Smooth muscle cell (in vitro differentiated cells): ENCODE measurements around the gene COMMD3. TPM values are rescaled to one million over a fixed set of nuclear protein-coding genes. Genes with fewer than 3 reads are reported as not detected.

ENCODE experiments used
- DNase-seq: peaks from one replicate; lab custom pipeline; 2025; ENCODE audit not compliant: unreplicated experiment; lab: John Stamatoyannopoulos, UW
- H2AFZ ChIP-seq: fragments of 200-600 bp; sonication (generic); 2 replicates; pipeline ENCODE4 v1.6.0; 2016; ENCODE audit warnings: antibody characterized with exemption, low read depth, mild to moderate bottlenecking
- H3F3A ChIP-seq: fragments of 200-600 bp; sonication (generic); 2 replicates; pipeline ENCODE4 v1.6.0; 2017; ENCODE audit warnings: antibody characterized with exemption, low read depth
- H3K27ac ChIP-seq: fragments of 200-600 bp; sonication (generic); 2 replicates; pipeline ENCODE4 v1.5.1; 2016; ENCODE audit warnings: low read depth, mild to moderate bottlenecking
- H3K27me3 ChIP-seq: fragments of 200-600 bp; sonication (generic); 2 replicates; pipeline ENCODE4 v1.6.1; 2016; ENCODE audit warnings: low read depth, mild to moderate bottlenecking
- H3K36me3 ChIP-seq: fragments of 200-600 bp; sonication (generic); 2 replicates; pipeline ENCODE4 v1.5.1; 2016; ENCODE audit warnings: low read depth
- H3K4me1 ChIP-seq: fragments of 200-600 bp; sonication (generic); 2 replicates; pipeline ENCODE4 v1.5.1; 2016; ENCODE audit warnings: low read depth
- H3K4me2 ChIP-seq: fragments of 200-600 bp; sonication (generic); 2 replicates; pipeline ENCODE4 v1.6.0; 2016; ENCODE audit warnings: mild to moderate bottlenecking
- H3K4me3 ChIP-seq: fragments of 200-600 bp; sonication (generic); 2 replicates; pipeline ENCODE4 v1.5.1; 2016; ENCODE audit warnings: mild to moderate bottlenecking
- H3K79me2 ChIP-seq: fragments of 200-600 bp; sonication (generic); 2 replicates; pipeline ENCODE4 v1.6.0; 2016; ENCODE audit warnings: low read depth, mild to moderate bottlenecking
- H3K9ac ChIP-seq: fragments of 200-600 bp; sonication (generic); 2 replicates; pipeline ENCODE4 v1.6.0; 2016; ENCODE audit warnings: low read depth
- H3K9me3 ChIP-seq: fragments of 200-600 bp; sonication (generic); replicated peaks from 2 replicates; pipeline ENCODE4 v1.5.1; 2016; ENCODE audit warnings: low read depth
- H4K20me1 ChIP-seq: fragments of 200-600 bp; sonication (generic); 2 replicates; pipeline ENCODE4 v1.6.0; 2016; ENCODE audit warnings: low read depth
- whole genome bisulfite sequencing: methylation state at CpG from one replicate; pipeline ENCODE4 v1.1.7; 2016; ENCODE audit warnings: low lambda C conversion rate; 5-methylcytosine and 5-hydroxymethylcytosine counted together
- polyA plus RNA-seq: library from polyadenylated mRNA; unstranded; fragments of >200 nt; fragmentation: Nextera tagmentation; extraction: Ambion mirVana; gene quantifications from 2 replicates; pipeline ENCODE4 v1.2.1, GENCODE V29; 2016
- total RNA-seq: library from RNA; depleted of rRNA; stranded (reverse); fragments of >200 nt; gene quantifications from 2 replicates; pipeline ENCODE4 v1.2.3, GENCODE V29; 2014
- TF ChIP-seq, protein P1 (sequence below): fragments of 200-600 bp; sonication (generic); IDR thresholded peaks from 2 replicates; pipeline ENCODE4 v1.5.1; 2017; ENCODE audit warnings: borderline replicate concordance, mild to moderate bottlenecking, antibody characterized with exemption; ENCODE audit not compliant: insufficient read depth, poor library complexity, severe bottlenecking

Gene COMMD3
- total and polyA plus RNA-seq, 2 experiments from 2014 or later = 44.3 to 80.6 TPM

DNA sequence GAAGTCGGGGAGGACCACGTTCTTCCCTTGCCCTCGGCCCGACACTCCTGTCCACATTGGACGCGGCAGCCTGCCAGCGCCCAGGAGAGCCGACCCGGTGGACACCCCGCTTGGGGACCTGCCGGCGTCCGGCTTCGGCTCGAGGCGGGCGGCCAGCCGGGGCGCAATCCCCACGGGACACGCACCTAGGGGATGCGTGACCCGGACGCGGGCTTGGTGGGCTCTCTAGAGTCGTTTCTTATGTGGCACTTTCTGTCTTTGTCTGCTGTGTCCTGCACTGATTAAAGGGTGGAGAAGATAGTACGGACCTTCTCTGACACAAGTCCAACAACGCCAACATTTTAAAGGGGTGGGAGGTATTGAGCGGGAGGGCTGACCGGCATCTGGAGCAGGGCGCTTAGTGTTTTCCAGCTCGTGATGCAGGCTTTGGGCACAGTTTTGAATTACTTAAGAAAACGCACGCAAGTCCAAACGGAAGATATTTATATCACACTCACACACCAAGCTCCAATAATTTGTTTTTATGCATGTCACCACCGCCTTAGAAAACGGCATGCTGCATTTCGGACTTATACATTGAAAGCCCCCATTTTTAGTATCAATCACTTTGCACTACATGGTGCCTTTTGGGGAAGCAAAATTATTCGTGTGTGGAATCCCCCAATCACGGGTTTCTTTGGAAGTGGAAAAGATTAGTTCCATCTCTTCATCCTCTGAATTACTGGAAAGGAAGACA lies 25.2 kb downstream of the COMMD3 start:
- Histone ChIP-seq H3K36me3 (no peaks in the 10 kb centered on the region), H3K27ac (peak overlapping the region; percentile 88), H4K20me1 (no peaks in the 10 kb centered on the region), H3K9me3 (no peaks in the 10 kb centered on the region), H2AFZ (peak overlapping the region; percentile 90), H3K9ac (peak overlapping the region; percentile 96), H3K4me2 (peak overlapping the region; percentile 92), H3K79me2 (no peaks in the 10 kb centered on the region), H3K27me3 (peaks cover 90% of the 10 kb centered on the region), H3K4me1 (peaks cover 14% of the 10 kb centered on the region), H3F3A (peaks cover 3% of the 10 kb centered on the region), H3K4me3 (peak overlapping the region; percentile 90)
- no peak for DNase-seq
- TF ChIP-seq, protein P1, sequence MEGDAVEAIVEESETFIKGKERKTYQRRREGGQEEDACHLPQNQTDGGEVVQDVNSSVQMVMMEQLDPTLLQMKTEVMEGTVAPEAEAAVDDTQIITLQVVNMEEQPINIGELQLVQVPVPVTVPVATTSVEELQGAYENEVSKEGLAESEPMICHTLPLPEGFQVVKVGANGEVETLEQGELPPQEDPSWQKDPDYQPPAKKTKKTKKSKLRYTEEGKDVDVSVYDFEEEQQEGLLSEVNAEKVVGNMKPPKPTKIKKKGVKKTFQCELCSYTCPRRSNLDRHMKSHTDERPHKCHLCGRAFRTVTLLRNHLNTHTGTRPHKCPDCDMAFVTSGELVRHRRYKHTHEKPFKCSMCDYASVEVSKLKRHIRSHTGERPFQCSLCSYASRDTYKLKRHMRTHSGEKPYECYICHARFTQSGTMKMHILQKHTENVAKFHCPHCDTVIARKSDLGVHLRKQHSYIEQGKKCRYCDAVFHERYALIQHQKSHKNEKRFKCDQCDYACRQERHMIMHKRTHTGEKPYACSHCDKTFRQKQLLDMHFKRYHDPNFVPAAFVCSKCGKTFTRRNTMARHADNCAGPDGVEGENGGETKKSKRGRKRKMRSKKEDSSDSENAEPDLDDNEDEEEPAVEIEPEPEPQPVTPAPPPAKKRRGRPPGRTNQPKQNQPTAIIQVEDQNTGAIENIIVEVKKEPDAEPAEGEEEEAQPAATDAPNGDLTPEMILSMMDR = no peak
- WGBS = 4% methylated on average over 38 of the region's 40 CpGs

DNA sequence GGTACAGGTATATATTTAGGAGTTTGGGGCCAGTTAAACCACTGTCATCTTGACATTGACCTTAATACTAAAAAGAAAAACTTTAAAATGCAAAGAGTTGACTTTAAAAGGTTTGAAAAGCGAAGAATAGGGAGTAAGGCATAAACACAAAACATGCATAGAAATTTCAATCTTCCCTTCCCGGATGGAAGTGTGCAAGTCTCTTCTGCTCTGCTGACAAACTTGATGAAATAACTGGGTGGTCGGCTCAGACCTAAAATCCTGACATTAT lies 25.7 kb downstream of the COMMD3 start:
- no peak overlapping the region for H3K27ac ChIP-seq
- H3K27me3 ChIP-seq = peaks cover 90% of the 10 kb centered on the region
- peaks cover 14% of the 10 kb centered on the region for H3K4me1 ChIP-seq
- H3K36me3 ChIP-seq = no peaks in the 10 kb centered on the region
- no peak for DNase-seq
- no peak overlapping the region for H3K9ac ChIP-seq
- H4K20me1 ChIP-seq = no peaks in the 10 kb centered on the region
- peaks cover 3% of the 10 kb centered on the region for H3F3A ChIP-seq
- H3K4me2 ChIP-seq = peak overlapping the region; percentile 92
- peak overlapping the region; percentile 90 for H3K4me3 ChIP-seq
- no peaks in the 10 kb centered on the region for H3K79me2 ChIP-seq
- no peak overlapping the region for H2AFZ ChIP-seq
- TF ChIP-seq, protein P1 = no peak
- no peaks in the 10 kb centered on the region for H3K9me3 ChIP-seq
- 36% methylated on average over 3 of the region's 3 CpGs for WGBS

DNA sequence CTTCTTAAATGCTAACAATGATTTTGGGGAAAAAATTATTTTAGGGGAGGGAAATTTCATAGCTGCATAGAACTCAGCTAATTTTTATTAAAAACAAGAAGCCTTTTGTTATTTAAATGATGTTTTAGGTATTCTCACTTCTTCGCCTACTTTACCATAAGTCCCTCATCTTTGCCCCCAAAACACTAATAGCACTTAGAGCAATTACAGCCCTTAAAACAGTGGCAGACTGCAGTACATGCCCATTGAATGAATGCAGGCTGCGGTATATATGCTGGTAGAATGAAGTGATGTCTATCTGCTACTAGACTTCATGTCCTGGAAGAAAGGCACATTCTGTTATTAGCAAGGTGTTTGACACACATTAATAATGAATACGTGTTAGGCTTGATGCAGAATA lies 26.2 kb downstream of the COMMD3 start:
- peaks cover 11% of the 10 kb centered on the region for H3K4me1 ChIP-seq
- H3K79me2 ChIP-seq = no peaks in the 10 kb centered on the region
- DNase-seq = no peak

More for the DNA sequence above, 26.2 kb downstream of the COMMD3 start:
- TF ChIP-seq, protein P1 = no peak
- Histone ChIP-seq H4K20me1 (no peaks in the 10 kb centered on the region), H3K4me2 (no peak overlapping the region), H3K27ac (no peak overlapping the region), H3K9me3 (no peaks in the 10 kb centered on the region), H3K36me3 (no peaks in the 10 kb centered on the region), H3K9ac (no peak overlapping the region), H3K4me3 (no peak overlapping the region), H3K27me3 (peaks cover 90% of the 10 kb centered on the region), H2AFZ (no peak overlapping the region), H3F3A (peaks cover 3% of the 10 kb centered on the region)
- 24% methylated on average over 3 of the region's 3 CpGs for WGBS
